Measurements from ENCODE around the gene PTPRE.

- TF ChIP-seq CTCF (IDR thresholded peaks at IDR 0.05) (no peak), POLR2A (IDR thresholded peaks at IDR 0.05) (no peak)
Observed at GRCh38 chr10:128005858-128006257, 99.0 kb downstream of the PTPRE start.

Data from breast epithelium (tissue), 3 donors.